ENCODE measurements around the gene ZNF536. TPM values are rescaled to one million over a fixed set of nuclear protein-coding genes. Genes with fewer than 3 reads are reported as not detected.
"Not testable (repeated sequence)": the region's sequence is repeated elsewhere in the genome, so short reads cannot be mapped to it uniquely, and the experiment has no call there.

The ZNF536 gene
- total RNA-seq, 1 experiment from 2014 or later: 0.05 TPM

DNA sequence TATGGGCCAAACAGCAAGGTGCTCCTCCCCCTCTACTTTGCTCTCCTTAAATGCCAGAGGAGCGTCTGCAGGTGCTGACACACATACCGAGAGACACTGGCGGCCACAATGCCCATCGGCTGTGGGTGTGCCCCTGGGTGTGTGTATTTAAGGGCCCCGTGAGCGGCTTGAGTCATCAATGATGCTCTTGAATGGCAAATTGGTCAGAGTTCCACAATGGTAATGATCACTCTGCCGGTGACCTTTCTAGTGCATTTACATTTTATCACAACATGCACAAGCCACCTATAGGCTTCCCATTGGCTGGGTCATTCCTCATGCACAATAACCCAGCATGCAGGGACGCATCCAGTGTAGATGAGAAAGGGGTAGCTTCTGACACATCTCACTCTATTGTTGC, 124.8 kb downstream of the ZNF536 start:
- intact Hi-C loops (cut with micrococcal nuclease; ENCODE audit: unreplicated experiment) (no loop called here), in situ Hi-C loops (cut with HindIII; ENCODE audit: low pct_unique_long_range_greater_than_20kb, low sequenced_read_pairs) (no loop called here)
- H3K27me3 ChIP-seq (ENCODE audit: control insufficient read depth, insufficient read depth, low read length): peaks cover 28% of the 10 kb centered on the region
- no TSS peak for BruUV-seq (replicated peaks)
- POLR2A ChIA-PET: no interaction called here
- no peaks in the 10 kb centered on the region for H3K9me3 ChIP-seq (ENCODE audit: control insufficient read depth, insufficient read depth, low read depth, low read length)
- DNase-seq (ENCODE audit: low read depth, low spot score) (no peak), ATAC-seq (no peak)
- TF ChIP-seq, protein P1, sequence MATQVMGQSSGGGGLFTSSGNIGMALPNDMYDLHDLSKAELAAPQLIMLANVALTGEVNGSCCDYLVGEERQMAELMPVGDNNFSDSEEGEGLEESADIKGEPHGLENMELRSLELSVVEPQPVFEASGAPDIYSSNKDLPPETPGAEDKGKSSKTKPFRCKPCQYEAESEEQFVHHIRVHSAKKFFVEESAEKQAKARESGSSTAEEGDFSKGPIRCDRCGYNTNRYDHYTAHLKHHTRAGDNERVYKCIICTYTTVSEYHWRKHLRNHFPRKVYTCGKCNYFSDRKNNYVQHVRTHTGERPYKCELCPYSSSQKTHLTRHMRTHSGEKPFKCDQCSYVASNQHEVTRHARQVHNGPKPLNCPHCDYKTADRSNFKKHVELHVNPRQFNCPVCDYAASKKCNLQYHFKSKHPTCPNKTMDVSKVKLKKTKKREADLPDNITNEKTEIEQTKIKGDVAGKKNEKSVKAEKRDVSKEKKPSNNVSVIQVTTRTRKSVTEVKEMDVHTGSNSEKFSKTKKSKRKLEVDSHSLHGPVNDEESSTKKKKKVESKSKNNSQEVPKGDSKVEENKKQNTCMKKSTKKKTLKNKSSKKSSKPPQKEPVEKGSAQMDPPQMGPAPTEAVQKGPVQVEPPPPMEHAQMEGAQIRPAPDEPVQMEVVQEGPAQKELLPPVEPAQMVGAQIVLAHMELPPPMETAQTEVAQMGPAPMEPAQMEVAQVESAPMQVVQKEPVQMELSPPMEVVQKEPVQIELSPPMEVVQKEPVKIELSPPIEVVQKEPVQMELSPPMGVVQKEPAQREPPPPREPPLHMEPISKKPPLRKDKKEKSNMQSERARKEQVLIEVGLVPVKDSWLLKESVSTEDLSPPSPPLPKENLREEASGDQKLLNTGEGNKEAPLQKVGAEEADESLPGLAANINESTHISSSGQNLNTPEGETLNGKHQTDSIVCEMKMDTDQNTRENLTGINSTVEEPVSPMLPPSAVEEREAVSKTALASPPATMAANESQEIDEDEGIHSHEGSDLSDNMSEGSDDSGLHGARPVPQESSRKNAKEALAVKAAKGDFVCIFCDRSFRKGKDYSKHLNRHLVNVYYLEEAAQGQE (IDR thresholded peaks at IDR 0.05; ENCODE audit: insufficient read depth in 1 of 2, low read depth in 2 of 2, low read length in 1 of 2): no peak
- TF ChIP-seq, protein P2, sequence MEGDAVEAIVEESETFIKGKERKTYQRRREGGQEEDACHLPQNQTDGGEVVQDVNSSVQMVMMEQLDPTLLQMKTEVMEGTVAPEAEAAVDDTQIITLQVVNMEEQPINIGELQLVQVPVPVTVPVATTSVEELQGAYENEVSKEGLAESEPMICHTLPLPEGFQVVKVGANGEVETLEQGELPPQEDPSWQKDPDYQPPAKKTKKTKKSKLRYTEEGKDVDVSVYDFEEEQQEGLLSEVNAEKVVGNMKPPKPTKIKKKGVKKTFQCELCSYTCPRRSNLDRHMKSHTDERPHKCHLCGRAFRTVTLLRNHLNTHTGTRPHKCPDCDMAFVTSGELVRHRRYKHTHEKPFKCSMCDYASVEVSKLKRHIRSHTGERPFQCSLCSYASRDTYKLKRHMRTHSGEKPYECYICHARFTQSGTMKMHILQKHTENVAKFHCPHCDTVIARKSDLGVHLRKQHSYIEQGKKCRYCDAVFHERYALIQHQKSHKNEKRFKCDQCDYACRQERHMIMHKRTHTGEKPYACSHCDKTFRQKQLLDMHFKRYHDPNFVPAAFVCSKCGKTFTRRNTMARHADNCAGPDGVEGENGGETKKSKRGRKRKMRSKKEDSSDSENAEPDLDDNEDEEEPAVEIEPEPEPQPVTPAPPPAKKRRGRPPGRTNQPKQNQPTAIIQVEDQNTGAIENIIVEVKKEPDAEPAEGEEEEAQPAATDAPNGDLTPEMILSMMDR (IDR thresholded peaks at IDR 0.05): no peak
- TF ChIP-seq TCF7L2 (IDR thresholded peaks at IDR 0.05; ENCODE audit: low read depth, low read length) (no peak), SIN3A (IDR thresholded peaks at IDR 0.05; ENCODE audit: borderline replicate concordance, insufficient read depth, low read depth, low read length) (no peak), POLR2AphosphoS5 (IDR thresholded peaks at IDR 0.05; ENCODE audit: low read depth, low read length) (no peak)
- H3K4me3 ChIP-seq (ENCODE audit: low read depth in 2 of 2, low read length in 2 of 2): no peak overlapping the region
- H3K36me3 ChIP-seq (ENCODE audit: control insufficient read depth, insufficient read depth, low read length): no peaks in the 10 kb centered on the region
- no peaks in the 10 kb centered on the region for H3K4me1 ChIP-seq (ENCODE audit: control insufficient read depth, insufficient read depth, low read length)
- CTCF ChIA-PET: no interaction called here
- H3K27ac ChIP-seq (ENCODE audit: low read length): no peak overlapping the region

DNA sequence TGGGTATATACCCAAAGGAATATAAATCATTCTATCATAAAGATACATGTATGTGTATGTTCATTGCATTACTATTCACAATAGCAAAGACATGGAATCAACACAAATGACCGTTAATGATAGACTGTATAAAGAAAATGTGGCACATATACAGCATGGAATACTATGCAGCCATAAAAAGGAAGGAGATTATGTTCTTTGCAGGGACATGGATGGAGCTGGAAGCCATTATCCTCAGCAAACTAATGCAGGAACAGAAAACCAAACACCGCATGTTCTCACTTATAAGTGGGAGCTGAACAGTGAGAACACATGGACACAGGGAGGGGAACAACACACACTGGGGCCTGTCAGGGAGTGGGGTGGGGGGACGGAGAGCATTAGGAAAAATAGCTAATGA, 125.9 kb downstream of the ZNF536 start:
- H3K36me3 ChIP-seq (ENCODE audit: control insufficient read depth, insufficient read depth, low read length); H3K4me1 ChIP-seq (ENCODE audit: control insufficient read depth, insufficient read depth, low read length); intact Hi-C loops (cut with micrococcal nuclease; ENCODE audit: unreplicated experiment); POLR2A ChIA-PET; ATAC-seq; BruUV-seq (replicated peaks); H3K9me3 ChIP-seq (ENCODE audit: control insufficient read depth, insufficient read depth, low read depth, low read length); H3K4me3 ChIP-seq (ENCODE audit: low read depth in 2 of 2, low read length in 2 of 2); CTCF ChIA-PET; H3K27ac ChIP-seq (ENCODE audit: low read length); DNase-seq (ENCODE audit: low read depth, low spot score); in situ Hi-C loops (cut with HindIII; ENCODE audit: low pct_unique_long_range_greater_than_20kb, low sequenced_read_pairs): not testable (repeated sequence)
- H3K27me3 ChIP-seq (ENCODE audit: control insufficient read depth, insufficient read depth, low read length): peaks cover 21% of the 10 kb centered on the region

- intact Hi-C loops (cut with micrococcal nuclease; ENCODE audit: unreplicated experiment): no loop called here
- no peak; the same call in 1 of the 2 replicates for ATAC-seq
- Histone ChIP-seq H3K4me3 (ENCODE audit: low read depth in 2 of 2, low read length in 2 of 2) (no peak overlapping the region), H3K36me3 (ENCODE audit: control insufficient read depth, insufficient read depth, low read length) (no peaks in the 10 kb centered on the region), H3K4me1 (ENCODE audit: control insufficient read depth, insufficient read depth, low read length) (no peaks in the 10 kb centered on the region), H3K27me3 (ENCODE audit: control insufficient read depth, insufficient read depth, low read length) (peaks cover 18% of the 10 kb centered on the region), H3K9me3 (ENCODE audit: control insufficient read depth, insufficient read depth, low read depth, low read length) (no peaks in the 10 kb centered on the region), H3K27ac (ENCODE audit: low read length) (no peak overlapping the region)
- BruUV-seq (replicated peaks): no TSS peak
- CTCF ChIA-PET: interaction anchor here (0.7 kb wide), 1 partner anchor 81 kb away, joined by 3 read pairs; no protein-coding TSS in a partner anchor
- TF ChIP-seq POLR2AphosphoS5 (IDR thresholded peaks at IDR 0.05; ENCODE audit: low read depth, low read length) (no peak), TCF7L2 (IDR thresholded peaks at IDR 0.05; ENCODE audit: low read depth, low read length) (no peak), SIN3A (IDR thresholded peaks at IDR 0.05; ENCODE audit: borderline replicate concordance, insufficient read depth, low read depth, low read length) (no peak)
- TF ChIP-seq, protein P1 (IDR thresholded peaks at IDR 0.05; ENCODE audit: insufficient read depth in 1 of 2, low read depth in 2 of 2, low read length in 1 of 2): no peak
- TF ChIP-seq, protein P2 (IDR thresholded peaks at IDR 0.05): no peak
- in situ Hi-C loops (cut with HindIII; ENCODE audit: low pct_unique_long_range_greater_than_20kb, low sequenced_read_pairs): no loop called here
- POLR2A ChIA-PET: no interaction called here
- DNase-seq (ENCODE audit: low read depth, low spot score): no peak
Measured at GRCh38 chr19:30498707-30499106, 126.5 kb downstream of the ZNF536 start.
